Prostate gland (tissue), 2 donors: ENCODE results near the gene EID2B. TPM values are rescaled to one million over a fixed set of nuclear protein-coding genes. Genes with fewer than 3 reads are reported as not detected.
A peak's percentile ranks its signal among the peaks of the same experiment; 100 is the strongest.

Experiments
- DNase-seq: peaks from one replicate; pipeline ENCODE4 v3.0.0-alpha.2; 2019; ENCODE audit warnings: low spot score
- H3K27ac ChIP-seq, 2 donors: fragments of 200-600 bp; sonication (generic); 2 replicates each; pipeline ENCODE4 v1.5.1; 2017 to 2019
- H3K27me3 ChIP-seq: fragments of 200-600 bp; sonication (generic); replicated peaks from 2 replicates; pipeline ENCODE4 v1.5.1; 2019; ENCODE audit not compliant: insufficient read depth
- H3K36me3 ChIP-seq, 2 donors: fragments of 200-600 bp; sonication (generic); 1 replicate in 1 of 2; 2 replicates in 1 of 2; pipeline versions ENCODE4 v1.5.1 to v1.8.1; 2017 to 2019
- H3K4me1 ChIP-seq: fragments of 200-600 bp; sonication (generic); replicated peaks from 2 replicates; pipeline ENCODE4 v1.5.1; 2019
- H3K4me3 ChIP-seq, 2 donors: fragments of 200-600 bp; sonication (generic); 2 replicates each; pipeline ENCODE4 v1.5.1; 2017 to 2019
- H3K9me3 ChIP-seq: fragments of 200-600 bp; sonication (generic); 2 replicates; pipeline ENCODE4 v1.5.1; 2017
- CTCF ChIP-seq, 4 experiments: fragments of 200-600 bp in 2 of 4; fragments of 450-650 bp in 2 of 4; sonication (generic) in 2 of 4; IDR thresholded peaks; 1 replicate in 3 of 4; 2 replicates in 1 of 4; pipeline ENCODE4 v1.5.1; 2016 to 2019; ENCODE audit warnings: antibody characterized with exemption in 4 of 4, mild to moderate bottlenecking in 2 of 4, moderate library complexity in 2 of 4
- POLR2A ChIP-seq: fragments of 450-650 bp; IDR thresholded peaks from one replicate; pipeline ENCODE4 v1.6.1; 2016; ENCODE audit warnings: antibody characterized with exemption, mild to moderate bottlenecking
- POLR2AphosphoS5 ChIP-seq: sonication (generic); formaldehyde crosslinking; IDR thresholded peaks from one replicate; pipeline ENCODE4 v1.6.1; 2017; ENCODE audit warnings: antibody characterized with exemption
- WGBS: methylation state at CpG from one replicate; pipeline ENCODE4 v1.1.5; 2018; 5-methylcytosine and 5-hydroxymethylcytosine counted together
- intact Hi-C: fragments of 100-400 bp; cut with DNase I; formaldehyde crosslinking; loops from one replicate; pipeline ENCODE4 v1.14.2; 2022
- total RNA-seq, 2 donors: library from RNA; depleted of rRNA; stranded (reverse); fragments of >200 nt; gene quantifications; one replicate each; pipeline ENCODE4 v1.1.0, GENCODE V29; 2016

The EID2B gene
- total RNA-seq, 2 donors from 2014 or later: 2.6 to 4.5 TPM

- H3K36me3 ChIP-seq: no peaks in the 10 kb centered on the region
- intact Hi-C loops: no loop called here
- H3K27me3 ChIP-seq: no peaks in the 10 kb centered on the region
- DNase-seq: no peak
- H3K27ac ChIP-seq: peak overlapping the region; percentile 92 to 94
- peaks cover 3% of the 10 kb centered on the region for H3K4me1 ChIP-seq
- 2% methylated on average over 10 of the region's 10 CpGs for WGBS
- H3K4me3 ChIP-seq: peak overlapping the region; percentile 75 to 91
- TF ChIP-seq POLR2AphosphoS5 (no peak), POLR2A (no peak), CTCF (IDR thresholded peaks at IDR 0.05) (no peak)
- H3K9me3 ChIP-seq: no peaks in the 10 kb centered on the region
Measured at GRCh38 chr19:39539165-39539517, 6.5 kb upstream of the EID2B start.

GRCh38 chr19:39533791-39534190 lies 1.1 kb upstream of the EID2B start:
- WGBS: 65% methylated on average over 3 of the region's 3 CpGs
- no peak overlapping the region for H3K4me3 ChIP-seq
- H3K27ac ChIP-seq: no peak overlapping the region

DNA sequence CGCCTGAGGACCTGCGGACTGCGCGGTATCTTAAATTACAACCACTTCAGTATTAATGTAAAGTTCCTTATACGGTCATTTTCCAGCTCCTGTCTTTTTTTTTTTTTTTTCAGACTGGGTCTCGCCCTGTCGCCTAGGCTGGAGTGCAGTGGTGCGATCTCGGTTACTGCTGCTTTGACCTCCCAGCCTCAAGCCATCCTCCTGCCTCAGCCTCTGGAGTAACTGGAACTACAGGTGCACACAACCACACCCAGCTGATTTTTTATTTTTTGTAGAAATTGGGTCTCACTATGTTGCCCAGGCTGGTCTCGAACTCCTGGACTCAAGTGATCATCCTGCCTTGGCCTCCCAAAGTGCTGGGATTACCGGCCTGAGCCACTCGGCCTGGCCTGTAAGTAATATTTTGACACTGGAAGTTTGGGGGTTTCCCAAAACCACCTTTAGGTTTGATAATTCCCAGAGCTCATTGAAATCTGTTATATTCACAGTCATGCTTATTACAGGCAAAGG lies 406 bp upstream of the EID2B start:
- no peaks in the 10 kb centered on the region for H3K36me3 ChIP-seq
- H3K4me3 ChIP-seq: peak overlapping the region in 1 of 2 donors; percentile 85
- DNase-seq: no peak
- H3K27me3 ChIP-seq: no peaks in the 10 kb centered on the region
- no peaks in the 10 kb centered on the region for H3K9me3 ChIP-seq
- no peak overlapping the region for H3K27ac ChIP-seq
- 23% methylated on average over 12 of the region's 12 CpGs for WGBS
- TF ChIP-seq POLR2A (no peak), POLR2AphosphoS5 (no peak), CTCF (IDR thresholded peaks at IDR 0.05) (no peak)
- peaks cover 5% of the 10 kb centered on the region for H3K4me1 ChIP-seq
- intact Hi-C loops: loop anchor here (5.0 kb wide), 4 partner anchors 61 to 426 kb away; partner anchors contain the start of gene RPS16

More at GRCh38 chr19:39533791-39534190, 1.1 kb upstream of the EID2B start:
- intact Hi-C loops: loop anchor here (5.0 kb wide), 4 partner anchors 61 to 426 kb away; partner anchors contain the start of gene RPS16
- Histone ChIP-seq H3K36me3 (no peaks in the 10 kb centered on the region), H3K27me3 (no peaks in the 10 kb centered on the region), H3K9me3 (no peaks in the 10 kb centered on the region), H3K4me1 (peaks cover 7% of the 10 kb centered on the region)
- no peak for DNase-seq
- no peak for TF ChIP-seq POLR2A
- no peak for TF ChIP-seq CTCF (IDR thresholded peaks at IDR 0.05)
- TF ChIP-seq POLR2AphosphoS5: no peak

DNA sequence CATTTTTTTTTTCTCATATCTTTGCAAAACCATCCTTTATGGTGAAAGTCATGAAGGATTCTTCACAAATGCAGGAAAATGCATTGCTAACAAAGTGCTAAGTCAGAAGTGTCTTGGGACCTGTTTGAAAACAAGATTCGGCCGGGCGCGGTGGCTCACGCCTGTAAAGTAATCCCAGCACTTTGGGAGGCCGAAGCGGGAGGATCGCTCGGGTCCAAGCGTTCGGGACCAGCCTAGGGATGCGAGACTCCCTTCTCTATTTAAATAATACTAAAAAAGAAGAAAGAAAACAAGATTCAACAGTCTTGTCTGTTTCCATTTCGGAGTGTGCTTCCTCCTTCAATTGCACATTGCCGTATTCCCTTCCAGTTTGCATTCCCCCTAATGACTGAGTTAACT lies 819 bp downstream of the EID2B start:
- 29% methylated on average over 14 of the region's 14 CpGs for WGBS
- peak overlapping the region; percentile 71 to 76 for H3K27ac ChIP-seq

More for the DNA sequence above, 819 bp downstream of the EID2B start:
- H3K27me3 ChIP-seq: no peaks in the 10 kb centered on the region
- no peaks in the 10 kb centered on the region for H3K36me3 ChIP-seq
- peak overlapping the region; percentile 65 to 85 for H3K4me3 ChIP-seq
- intact Hi-C loops: loop anchor here (5.0 kb wide), 4 partner anchors 60 to 425 kb away; partner anchors contain the start of gene RPS16
- DNase-seq: no peak
- H3K4me1 ChIP-seq: peaks cover 5% of the 10 kb centered on the region
- TF ChIP-seq POLR2AphosphoS5 (no peak), POLR2A (no peak), CTCF (IDR thresholded peaks at IDR 0.05) (no peak)
- no peaks in the 10 kb centered on the region for H3K9me3 ChIP-seq
